ENCODE measurements around the gene A4GALT.

Gene A4GALT

DNA sequence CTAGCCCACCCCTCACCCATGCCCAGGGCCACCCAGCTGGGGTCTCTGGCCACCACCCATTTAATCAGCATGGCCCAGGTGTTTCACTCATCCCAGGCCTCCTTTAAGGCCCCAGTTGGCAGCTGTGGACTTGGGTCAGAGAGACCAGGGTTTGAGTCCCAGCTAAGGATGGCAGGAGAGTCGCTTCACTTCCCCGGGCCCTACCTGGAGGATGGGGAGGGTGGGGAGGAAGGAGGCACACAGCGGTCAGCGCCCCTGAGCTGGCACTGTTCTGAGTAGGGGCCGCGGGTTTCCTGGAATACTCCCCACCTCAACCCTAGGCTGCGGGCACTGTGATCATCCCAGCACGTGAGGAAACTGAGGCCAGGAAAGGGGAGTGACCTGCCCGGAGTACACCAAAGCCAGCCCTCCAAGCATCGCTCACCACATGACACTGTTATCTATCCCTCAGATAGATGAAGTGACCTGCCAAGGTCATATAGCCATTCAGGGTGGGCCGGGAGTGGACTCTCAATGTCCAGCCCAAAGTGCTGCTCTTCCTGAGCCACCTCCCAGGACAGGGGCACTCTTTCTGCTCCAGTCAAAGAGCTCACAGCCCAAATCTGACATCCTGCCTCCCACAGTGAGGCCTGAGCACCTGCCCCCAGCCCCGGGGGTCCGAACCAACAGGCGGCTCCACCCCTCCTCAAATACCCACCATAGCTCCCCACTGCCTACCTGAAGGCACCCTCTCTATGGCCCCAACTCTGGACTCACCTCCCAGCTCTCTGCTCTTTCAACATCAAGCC lies 76.8 kb downstream of the A4GALT start:
- in situ Hi-C loops (cut with MboI; ENCODE audit: low pct_unique_long_range_greater_than_20kb, low sequenced_read_pairs), result no loop called here
- no peak for DNase-seq

DNA sequence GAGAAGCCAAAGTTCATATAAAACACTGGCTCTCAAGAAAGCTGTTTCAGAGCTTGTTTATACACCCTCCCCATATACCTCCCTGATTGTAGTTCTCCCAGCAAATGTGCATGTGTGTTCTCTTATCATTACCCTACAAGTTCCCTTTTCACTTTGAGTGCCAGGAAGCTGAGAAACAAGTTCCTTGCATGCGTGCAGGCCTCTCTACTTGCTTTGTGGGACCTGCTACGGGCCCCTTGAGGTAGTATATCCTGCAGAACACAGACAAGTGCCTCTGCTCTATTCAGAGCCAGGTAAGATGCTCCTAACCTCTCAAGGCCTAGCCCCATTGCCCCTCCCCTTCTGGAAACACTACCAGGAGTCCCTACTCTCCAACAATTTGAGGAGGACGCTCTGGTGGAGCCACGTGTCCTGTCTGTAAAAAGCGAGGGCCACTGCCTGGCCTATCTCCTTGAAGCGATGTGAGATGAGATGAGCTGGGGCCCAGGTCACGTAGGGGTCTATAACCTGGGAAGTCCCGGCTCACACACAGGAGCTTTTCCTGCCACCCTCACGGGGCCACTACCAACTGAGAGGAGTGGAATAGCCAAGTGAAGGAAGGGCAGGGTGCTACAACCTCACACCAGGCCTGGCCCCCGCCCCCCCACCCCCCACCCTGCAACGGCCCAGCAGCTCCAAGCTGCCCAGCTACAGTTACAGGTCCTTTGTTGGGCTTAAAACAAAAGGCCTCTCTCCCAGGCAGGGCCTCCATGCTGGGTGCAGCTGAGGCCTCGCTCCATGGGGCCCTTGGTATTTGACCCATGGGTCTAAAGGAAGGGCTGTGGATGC lies 77.7 kb downstream of the A4GALT start:
- in situ Hi-C loops (cut with MboI; ENCODE audit: low pct_unique_long_range_greater_than_20kb, low sequenced_read_pairs), result no loop called here
- DNase-seq, result peak; percentile 78
